Breast epithelium (tissue), 3 donors: ENCODE data around the gene SERPINB4.

ENCODE experiments used
- POLR2A ChIP-seq: fragments of 450-650 bp; IDR thresholded peaks from one replicate; pipeline ENCODE4 v1.6.1; 2016; ENCODE audit warnings: antibody characterized with exemption, mild to moderate bottlenecking, moderate library complexity
- TF ChIP-seq, protein P1 (sequence below), 3 donors: fragments of 450-650 bp; IDR thresholded peaks; one replicate each; pipeline ENCODE4 v1.5.1; 2016 to 2017; ENCODE audit warnings: antibody characterized with exemption in 3 of 3, mild to moderate bottlenecking in 3 of 3, moderate library complexity in 3 of 3

DNA sequence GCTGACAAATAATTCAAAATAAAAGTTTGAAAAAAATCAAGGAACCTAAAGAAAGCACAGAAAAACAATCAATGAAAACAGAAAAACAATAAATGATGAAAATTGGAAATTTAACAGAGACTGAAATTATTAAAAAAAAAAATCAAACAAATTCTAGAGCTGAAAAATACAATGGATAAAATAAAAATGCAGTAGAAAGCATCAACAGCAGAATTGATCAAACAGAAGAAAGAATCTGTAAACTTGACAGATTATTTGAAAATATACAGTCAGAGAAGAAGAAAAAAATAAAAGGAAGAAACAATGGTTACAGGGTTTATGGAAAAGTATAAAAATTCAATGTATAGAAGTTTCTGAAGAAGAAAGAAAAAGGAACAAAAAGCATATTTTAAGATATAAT lies 16.2 kb downstream of the SERPINB4 start:
- TF ChIP-seq, protein P1, sequence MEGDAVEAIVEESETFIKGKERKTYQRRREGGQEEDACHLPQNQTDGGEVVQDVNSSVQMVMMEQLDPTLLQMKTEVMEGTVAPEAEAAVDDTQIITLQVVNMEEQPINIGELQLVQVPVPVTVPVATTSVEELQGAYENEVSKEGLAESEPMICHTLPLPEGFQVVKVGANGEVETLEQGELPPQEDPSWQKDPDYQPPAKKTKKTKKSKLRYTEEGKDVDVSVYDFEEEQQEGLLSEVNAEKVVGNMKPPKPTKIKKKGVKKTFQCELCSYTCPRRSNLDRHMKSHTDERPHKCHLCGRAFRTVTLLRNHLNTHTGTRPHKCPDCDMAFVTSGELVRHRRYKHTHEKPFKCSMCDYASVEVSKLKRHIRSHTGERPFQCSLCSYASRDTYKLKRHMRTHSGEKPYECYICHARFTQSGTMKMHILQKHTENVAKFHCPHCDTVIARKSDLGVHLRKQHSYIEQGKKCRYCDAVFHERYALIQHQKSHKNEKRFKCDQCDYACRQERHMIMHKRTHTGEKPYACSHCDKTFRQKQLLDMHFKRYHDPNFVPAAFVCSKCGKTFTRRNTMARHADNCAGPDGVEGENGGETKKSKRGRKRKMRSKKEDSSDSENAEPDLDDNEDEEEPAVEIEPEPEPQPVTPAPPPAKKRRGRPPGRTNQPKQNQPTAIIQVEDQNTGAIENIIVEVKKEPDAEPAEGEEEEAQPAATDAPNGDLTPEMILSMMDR (IDR thresholded peaks at IDR 0.05): no peak
- TF ChIP-seq POLR2A: no peak
